Bronchial epithelial cell (primary cell): ENCODE results near the gene MGST3. TPM values are rescaled to one million over a fixed set of nuclear protein-coding genes. Genes with fewer than 3 reads are reported as not detected.
A peak's percentile ranks its signal among the peaks of the same experiment; 100 is the strongest.

Experiments used
- DNase-seq: peaks from one replicate; pipeline ENCODE4 v3.0.0-alpha.2; 2010; ENCODE audit warnings: low read depth
- FAIRE-seq: peaks from 2 replicates; lab custom pipeline; 2011; peaks lifted over from hg19 to GRCh38; lab: Jason Lieb, UNC
- H3K27me3 ChIP-seq: 2 replicates; pipeline ENCODE4 v1.5.1; 2011; ENCODE audit warnings: low read length; ENCODE audit not compliant: control insufficient read depth, insufficient read depth
- H3K36me3 ChIP-seq: 2 replicates; pipeline ENCODE4 v1.5.1; 2011; ENCODE audit warnings: low read length; ENCODE audit not compliant: control insufficient read depth, insufficient read depth
- H3K4me3 ChIP-seq: 2 replicates; pipeline ENCODE4 v1.5.1; 2011; ENCODE audit warnings: mild to moderate bottlenecking, low read depth, low read length, control low read depth
- total RNA-seq: library from RNA; depleted of rRNA; stranded (reverse); fragments of >200 nt; gene quantifications from 2 replicates; pipeline ENCODE4 v1.2.1, GENCODE V29; 2014
- TF ChIP-seq, protein P1 (sequence below): IDR thresholded peaks from 2 replicates; pipeline ENCODE4 v1.5.1; 2011; ENCODE audit warnings: mild to moderate bottlenecking, moderate library complexity, low read length, control low read depth, inconsistent platforms; ENCODE audit not compliant: insufficient read depth, severe bottlenecking

Gene MGST3
- total RNA-seq, 1 donor from 2014 or later: 50.3 TPM

DNA sequence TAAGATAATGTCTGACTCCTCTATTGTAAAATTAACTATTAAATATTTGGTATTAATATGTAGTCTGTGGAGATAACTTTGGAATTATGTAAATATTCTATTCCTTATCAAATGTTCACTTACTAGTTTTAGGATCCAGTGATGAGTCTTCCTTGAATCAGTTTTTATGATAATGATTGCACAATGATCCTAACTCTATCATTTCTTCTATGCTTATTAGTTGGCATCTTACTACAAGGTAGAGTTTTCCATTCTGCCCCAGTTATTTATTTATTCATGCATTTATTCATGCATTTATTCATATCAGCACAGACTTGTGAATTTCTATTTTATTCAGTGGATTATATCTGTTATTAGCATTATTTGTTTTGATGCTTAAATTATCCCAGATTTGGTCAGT lies 7.4 kb upstream of the MGST3 start:
- DNase-seq: no peak
- TF ChIP-seq, protein P1, sequence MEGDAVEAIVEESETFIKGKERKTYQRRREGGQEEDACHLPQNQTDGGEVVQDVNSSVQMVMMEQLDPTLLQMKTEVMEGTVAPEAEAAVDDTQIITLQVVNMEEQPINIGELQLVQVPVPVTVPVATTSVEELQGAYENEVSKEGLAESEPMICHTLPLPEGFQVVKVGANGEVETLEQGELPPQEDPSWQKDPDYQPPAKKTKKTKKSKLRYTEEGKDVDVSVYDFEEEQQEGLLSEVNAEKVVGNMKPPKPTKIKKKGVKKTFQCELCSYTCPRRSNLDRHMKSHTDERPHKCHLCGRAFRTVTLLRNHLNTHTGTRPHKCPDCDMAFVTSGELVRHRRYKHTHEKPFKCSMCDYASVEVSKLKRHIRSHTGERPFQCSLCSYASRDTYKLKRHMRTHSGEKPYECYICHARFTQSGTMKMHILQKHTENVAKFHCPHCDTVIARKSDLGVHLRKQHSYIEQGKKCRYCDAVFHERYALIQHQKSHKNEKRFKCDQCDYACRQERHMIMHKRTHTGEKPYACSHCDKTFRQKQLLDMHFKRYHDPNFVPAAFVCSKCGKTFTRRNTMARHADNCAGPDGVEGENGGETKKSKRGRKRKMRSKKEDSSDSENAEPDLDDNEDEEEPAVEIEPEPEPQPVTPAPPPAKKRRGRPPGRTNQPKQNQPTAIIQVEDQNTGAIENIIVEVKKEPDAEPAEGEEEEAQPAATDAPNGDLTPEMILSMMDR: no peak
- Histone ChIP-seq H3K27me3 (no peaks in the 10 kb centered on the region), H3K4me3 (no peak overlapping the region), H3K36me3 (no peaks in the 10 kb centered on the region)
- FAIRE-seq: no peak

DNA sequence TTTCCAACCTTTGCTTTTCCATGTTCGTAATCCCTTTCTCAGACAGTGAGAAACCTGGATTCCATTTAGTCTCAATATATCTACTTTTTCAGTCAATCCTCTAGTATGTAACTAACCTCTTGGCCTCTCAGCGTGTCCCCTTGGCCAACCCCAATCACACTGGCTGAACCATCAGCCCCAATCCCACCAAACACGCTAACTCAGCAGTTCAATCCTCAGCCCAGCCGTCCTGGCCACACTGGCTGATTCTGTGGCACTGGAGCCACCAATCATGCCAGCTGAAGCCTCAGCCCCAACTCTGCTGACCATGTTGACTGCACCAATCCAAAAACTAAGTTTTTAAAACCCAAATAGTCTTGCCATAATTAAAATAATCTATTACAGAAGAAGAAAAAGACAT lies 6.6 kb upstream of the MGST3 start:
- H3K4me3 ChIP-seq: no peak overlapping the region
- no peak for DNase-seq

DNA sequence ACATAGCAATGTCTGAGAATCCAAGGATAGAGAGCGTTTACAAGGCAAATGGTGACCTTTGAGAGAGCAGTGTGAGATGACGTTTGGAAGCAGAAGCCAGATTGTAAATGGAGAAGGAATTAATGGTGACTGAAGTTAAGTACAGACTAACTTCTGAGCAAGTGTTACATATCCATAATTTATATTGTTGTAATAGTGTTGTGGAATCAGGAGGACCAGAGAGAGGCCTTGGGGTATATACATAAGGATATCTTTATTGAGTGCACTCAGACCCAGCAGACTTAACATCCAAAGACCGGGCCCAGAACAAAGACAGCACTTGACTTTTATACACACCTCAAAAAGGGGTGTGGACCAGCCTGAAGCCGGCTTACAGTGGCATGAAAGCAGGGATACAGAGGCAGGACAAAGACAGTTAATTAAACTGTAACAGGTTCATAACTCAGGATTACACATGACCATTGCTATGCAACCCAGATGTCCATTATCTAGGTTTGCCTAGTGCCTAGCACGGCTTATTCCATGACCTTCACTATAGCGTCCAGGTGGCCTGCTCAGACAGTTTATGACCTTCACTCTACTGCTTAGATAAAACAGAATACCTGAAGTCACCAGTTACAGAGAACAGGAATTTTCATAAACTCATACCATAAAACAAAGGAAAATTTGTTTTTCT lies 2.7 kb upstream of the MGST3 start:
- DNase-seq (no peak), FAIRE-seq (no peak)
- Histone ChIP-seq H3K4me3 (no peak overlapping the region), H3K36me3 (no peaks in the 10 kb centered on the region), H3K27me3 (no peaks in the 10 kb centered on the region)
- TF ChIP-seq, protein P1: no peak

More for the DNA sequence above, 6.6 kb upstream of the MGST3 start:
- TF ChIP-seq, protein P1: no peak
- Histone ChIP-seq H3K36me3 (no peaks in the 10 kb centered on the region), H3K27me3 (no peaks in the 10 kb centered on the region)
- no peak for FAIRE-seq

DNA sequence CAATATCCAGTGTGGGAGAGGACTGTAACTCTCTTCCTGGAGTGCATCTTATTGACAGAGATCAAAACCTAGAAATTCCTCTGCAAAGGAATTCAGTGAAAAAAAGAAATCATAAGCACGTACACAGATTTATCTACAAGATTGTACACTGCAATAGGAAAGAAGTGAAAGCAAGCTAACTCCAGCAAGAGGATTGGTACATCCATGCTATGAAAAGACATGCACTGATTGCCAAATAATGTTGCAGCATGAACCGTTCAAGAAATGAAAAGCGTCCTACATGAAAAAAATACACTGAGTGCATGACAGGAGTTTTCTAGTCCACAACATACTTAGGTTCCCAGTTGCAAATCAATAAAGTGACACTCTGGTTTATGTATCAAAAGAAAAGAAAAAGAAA lies 1.9 kb upstream of the MGST3 start:
- Histone ChIP-seq H3K4me3 (no peak overlapping the region), H3K27me3 (no peaks in the 10 kb centered on the region), H3K36me3 (no peaks in the 10 kb centered on the region)
- FAIRE-seq (no peak), DNase-seq (no peak)
- TF ChIP-seq, protein P1: no peak

DNA sequence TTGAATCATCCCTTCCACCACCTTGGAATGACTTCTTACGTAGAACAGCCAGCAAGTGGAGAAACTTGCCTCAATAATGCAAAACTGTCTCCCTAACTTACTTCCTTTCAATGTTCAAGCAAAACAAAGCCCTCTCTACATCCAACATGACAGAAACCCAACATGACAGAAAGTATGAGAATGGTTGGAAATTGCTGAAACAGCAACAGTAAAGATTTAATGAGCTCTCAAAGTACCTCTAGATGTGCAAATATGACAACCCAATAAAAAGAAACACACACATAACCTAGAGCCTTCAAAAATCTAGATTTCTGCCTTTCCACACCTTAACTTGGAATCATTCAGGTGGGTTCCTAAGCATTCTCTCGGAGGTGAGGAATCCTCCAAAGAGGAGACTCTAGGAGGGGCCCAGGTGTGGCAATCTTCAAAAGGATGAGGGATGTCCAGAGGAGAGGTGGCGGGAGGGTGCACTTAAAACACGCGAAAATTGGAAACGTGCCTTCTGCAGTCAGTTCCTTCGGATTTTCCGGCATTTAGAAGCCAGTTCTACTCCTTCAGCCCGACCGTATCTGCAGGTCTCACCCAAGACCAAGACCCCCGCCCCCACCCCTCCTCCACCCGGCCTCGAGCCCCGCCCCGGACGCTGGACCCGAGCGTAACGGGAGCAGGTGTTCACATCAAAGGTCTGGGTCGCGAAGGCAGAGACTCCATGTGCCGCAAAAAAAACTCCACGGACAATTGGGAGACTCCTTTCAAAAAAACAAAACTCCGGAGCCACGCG lies 996 bp upstream of the MGST3 start:
- FAIRE-seq (no peak), DNase-seq (no peak)
- H3K36me3 ChIP-seq: no peaks in the 10 kb centered on the region
- no peaks in the 10 kb centered on the region for H3K27me3 ChIP-seq
- TF ChIP-seq, protein P1: no peak
- peak overlapping the region; percentile 54 for H3K4me3 ChIP-seq
